NCI-H1417 (cell line): ENCODE data around the gene OR13C5.
"Not testable (repeated sequence)": the region's sequence is repeated elsewhere in the genome, so short reads cannot be mapped to it uniquely, and the experiment has no call there.

ENCODE experiments used
- DNase-seq, 3 experiments: peaks; one replicate each; lab custom pipeline; 2025; lab: John Stamatoyannopoulos, UW

OR13C5 gene

GRCh38 chr9:104599313-104599712 lies at the start of gene OR13C5:
Gene OR13C5, minus strand, starts transcription at chr9:104599413. Its CDS starts 0 bp downstream, at chr9:104599413.
- not testable (repeated sequence) for DNase-seq

- no peak for DNase-seq
These were observed 36.2 kb upstream of the OR13C5 start for GRCh38 chr9:104635456-104635855.

DNA sequence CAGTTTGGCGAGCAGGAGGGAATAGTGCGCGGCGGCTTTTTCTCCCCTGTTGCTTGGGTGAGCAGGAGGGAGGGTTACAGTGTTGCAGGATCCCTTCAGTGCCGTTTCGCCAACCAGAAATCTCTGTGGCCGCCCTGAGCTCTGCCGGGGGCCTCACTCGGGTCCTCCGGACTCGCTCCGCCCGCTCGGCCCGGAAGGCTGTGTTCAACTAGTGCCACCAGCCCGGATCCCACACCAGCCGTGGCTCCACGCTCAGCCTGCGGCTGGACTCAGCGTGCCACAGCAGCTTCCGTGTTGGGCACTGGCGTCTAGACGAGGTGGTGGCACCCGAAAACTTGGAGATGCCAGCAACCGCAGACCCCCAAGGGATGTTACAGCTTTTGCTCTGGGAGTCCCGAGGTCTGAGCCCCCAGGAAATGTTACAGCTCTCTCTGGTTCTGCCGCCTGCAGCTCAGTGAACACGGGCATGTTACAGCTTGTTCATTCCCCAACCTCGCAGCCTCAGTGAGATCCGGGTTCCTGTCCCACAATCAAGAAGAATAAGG lies 34.8 kb upstream of the OR13C5 start:
- no peak for DNase-seq

DNA sequence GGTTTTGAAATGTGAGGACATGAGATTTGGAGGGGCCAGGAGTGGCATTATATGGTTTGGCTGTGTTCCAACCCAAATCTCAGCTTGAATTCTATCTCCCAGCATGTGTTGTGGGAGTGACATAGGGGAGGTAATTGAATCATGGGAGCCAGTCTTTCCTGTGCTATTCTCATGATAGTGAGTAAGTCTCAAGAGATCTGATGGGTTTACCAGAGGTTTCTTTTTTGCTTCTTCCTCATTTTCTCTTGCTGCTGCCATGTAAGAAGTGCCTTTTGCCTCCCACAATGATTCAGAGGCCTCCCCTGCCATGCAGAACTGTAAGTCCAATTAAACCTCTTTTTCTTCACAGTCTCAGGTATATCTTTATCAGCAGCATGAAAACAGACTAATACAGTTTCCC lies 26.8 kb upstream of the OR13C5 start:
- DNase-seq, result not testable (repeated sequence)

DNA sequence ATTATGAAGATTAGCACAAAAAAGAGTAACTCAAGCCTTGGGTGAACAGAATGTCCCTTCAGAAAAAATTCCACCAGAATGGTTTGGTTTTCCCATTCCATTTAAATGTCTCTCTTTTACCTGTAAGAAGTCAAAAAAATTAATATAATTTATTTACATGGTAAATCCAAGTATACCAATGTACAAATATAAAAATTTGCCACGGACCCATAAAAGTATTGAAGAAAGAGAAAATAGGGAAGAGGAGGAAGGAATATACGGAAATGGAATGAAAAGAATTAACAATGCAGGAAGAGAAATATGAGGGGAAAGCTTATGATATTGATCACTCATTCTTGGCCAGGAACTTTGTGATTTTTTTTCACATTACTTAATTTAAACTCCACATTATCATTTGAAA lies 18.9 kb upstream of the OR13C5 start, which contains the start of gene OR13C9:
TSS of gene OR13C9 (minus strand) at position 101 of the 400 bp plus-strand sequence. CDS start at position 101, 0 bp downstream.
- DNase-seq, result no peak

- DNase-seq, result no peak
These were observed 18.2 kb upstream of the OR13C5 start for GRCh38 chr9:104617418-104617817.

GRCh38 chr9:104611213-104611612 lies 12.0 kb upstream of the OR13C5 start:
- DNase-seq, result no peak

- DNase-seq, result peak in 1 of 3 experiments; percentile 18
These were observed 9.1 kb upstream of the OR13C5 start for GRCh38 chr9:104608336-104608735.

- peak in 2 of 3 experiments; percentile 73 to 97 for DNase-seq
These were observed 6.9 kb upstream of the OR13C5 start for GRCh38 chr9:104606152-104606551.

GRCh38 chr9:104605527-104605926 lies 6.3 kb upstream of the OR13C5 start, which contains the start of gene OR13C2:
Gene OR13C2, minus strand, starts transcription at chr9:104605627. Its CDS starts 0 bp downstream, at chr9:104605627.
- not testable (repeated sequence) for DNase-seq

DNA sequence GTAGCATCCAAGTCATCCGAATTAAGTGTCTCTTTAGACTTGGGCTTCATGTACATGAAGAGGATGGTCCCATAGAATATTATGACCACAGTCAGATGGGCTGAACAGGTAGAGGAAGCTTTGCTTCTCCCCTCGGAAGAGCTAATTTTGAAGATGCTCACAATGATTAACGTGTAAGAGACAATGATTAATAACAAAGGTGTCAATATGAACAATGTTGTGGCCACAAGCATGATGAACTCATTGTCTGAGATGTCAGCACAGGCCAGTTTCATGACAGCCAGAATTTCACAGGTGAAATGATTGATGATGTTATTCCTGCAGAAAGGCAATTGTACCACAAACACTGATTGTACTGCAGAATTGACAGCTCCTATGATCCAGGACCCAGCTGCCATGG lies 5.6 kb upstream of the OR13C5 start:
- peak in 1 of 3 experiments; percentile 40 for DNase-seq

DNA sequence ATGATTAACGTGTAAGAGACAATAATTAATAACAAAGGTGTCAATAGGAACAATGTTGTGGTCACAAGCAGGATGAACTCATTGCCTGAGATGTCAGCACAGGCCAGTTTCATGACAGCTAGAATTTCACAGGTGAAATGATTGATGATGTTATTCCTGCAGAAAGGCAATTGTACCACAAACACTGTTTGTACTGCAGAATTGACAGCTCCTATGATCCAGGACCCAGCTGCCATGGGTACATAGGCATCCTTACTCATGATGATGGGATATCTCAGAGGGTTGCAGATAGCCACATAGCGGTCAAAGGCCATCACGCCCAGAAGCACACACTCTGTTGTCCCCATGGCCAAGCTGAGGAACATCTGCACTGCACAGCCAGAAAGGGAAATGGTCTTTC lies 464 bp downstream of the OR13C5 start:
- DNase-seq, result not testable (repeated sequence)

GRCh38 chr9:104589626-104590025 lies 9.6 kb downstream of the OR13C5 start:
- DNase-seq, result no peak

DNA sequence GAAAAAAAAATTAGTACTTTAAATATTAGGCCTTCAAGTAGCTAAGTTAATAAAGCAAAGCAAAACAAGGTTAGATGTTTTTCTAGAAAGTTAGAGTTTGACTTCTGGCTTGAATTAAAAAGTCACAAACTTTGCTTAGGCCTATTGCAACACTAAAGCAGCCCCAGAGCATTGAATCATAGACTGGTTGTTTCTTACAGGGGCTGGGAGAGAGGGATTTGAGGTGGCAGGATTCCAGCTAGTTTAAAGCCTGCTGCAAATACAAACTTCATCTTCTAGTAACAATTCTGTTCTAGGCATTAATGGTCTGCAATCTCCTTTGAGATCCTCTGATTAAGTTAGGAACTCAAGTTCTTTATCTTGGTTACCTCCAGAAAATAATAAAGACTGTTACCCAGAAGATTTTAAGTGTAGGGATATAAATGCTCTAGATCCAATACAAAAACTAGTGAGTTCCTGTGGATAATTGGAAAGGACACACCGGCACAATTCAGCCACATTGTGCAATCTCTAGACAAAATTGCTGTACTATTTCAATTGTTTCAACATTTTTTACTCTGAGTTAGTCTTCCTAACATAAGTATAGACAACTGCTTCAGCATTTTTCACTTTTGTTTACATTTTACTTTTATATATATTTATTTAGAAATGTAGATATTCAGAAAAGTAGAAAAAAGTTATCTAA lies 12.6 kb downstream of the OR13C5 start:
- DNase-seq, result no peak

- DNase-seq, result no peak
These were observed 18.7 kb downstream of the OR13C5 start for GRCh38 chr9:104580562-104580961.

- DNase-seq, result no peak
These were observed 21.9 kb downstream of the OR13C5 start for GRCh38 chr9:104577263-104577662.

- no peak for DNase-seq
These were observed 23.8 kb downstream of the OR13C5 start for GRCh38 chr9:104575456-104575855.

- DNase-seq, result no peak
These were observed 26.6 kb downstream of the OR13C5 start for GRCh38 chr9:104572612-104573011.

DNA sequence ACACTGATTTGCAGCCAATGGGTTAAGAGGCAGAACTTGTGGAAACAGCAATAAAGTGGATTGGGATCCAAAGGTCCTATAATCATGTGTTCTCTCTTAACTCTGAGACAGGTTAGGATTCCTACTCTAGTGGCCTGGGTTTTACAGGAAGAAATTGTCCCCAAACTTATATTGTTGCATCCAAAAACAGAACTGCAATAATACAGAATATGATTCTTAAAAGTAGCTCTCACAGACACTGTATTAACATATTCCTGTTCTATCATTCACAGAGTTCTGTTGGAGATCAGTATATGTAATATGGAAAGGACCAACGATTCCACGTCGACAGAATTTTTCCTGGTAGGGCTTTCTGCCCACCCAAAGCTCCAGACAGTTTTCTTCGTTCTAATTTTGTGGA lies 30.3 kb downstream of the OR13C5 start, which contains the start of gene OR13C8:
TSS of gene OR13C8 (plus strand) at position 301 of the 400 bp plus-strand sequence. CDS start at position 301, 0 bp downstream.
- no peak for DNase-seq

GRCh38 chr9:104564358-104564757 lies 34.9 kb downstream of the OR13C5 start:
- DNase-seq, result no peak

- DNase-seq, result peak in 2 of 3 experiments; percentile 15 to 19
These were observed 42.2 kb downstream of the OR13C5 start for GRCh38 chr9:104556830-104557634.

DNA sequence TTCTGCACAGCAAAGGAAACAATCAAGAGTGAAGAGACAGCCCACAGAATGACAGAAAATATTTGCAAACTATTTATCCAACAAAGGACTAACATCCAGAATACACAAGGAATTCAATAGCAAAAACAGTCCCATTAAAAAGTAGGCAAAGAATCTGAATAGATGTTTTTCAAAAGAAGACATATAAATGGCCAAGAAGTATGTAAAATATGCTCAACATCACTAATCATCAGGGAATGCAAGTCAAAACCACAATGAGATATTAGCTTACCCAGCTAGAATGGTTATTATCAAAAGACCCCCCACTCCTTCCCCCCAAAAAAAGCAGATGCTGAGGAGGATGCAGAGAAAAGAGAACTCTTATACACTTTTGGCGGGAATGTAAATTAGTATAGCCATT lies 43.7 kb downstream of the OR13C5 start:
- DNase-seq, result no peak

GRCh38 chr9:104553261-104553660 lies 46.0 kb downstream of the OR13C5 start:
- no peak for DNase-seq
